Left renal cortex interstitium (tissue), 4 donors: ENCODE measurements around the gene RPS6KL1. TPM values are rescaled to one million over a fixed set of nuclear protein-coding genes. Genes with fewer than 3 reads are reported as not detected.
A peak's percentile ranks its signal among the peaks of the same experiment; 100 is the strongest.

Experiments used
- DNase-seq, 4 donors: peaks; one replicate each; pipeline ENCODE4 v3.0.0-alpha.2; 2013; ENCODE audit warnings: low read depth in 4 of 4, low spot score in 2 of 4, missing footprints in 1 of 4
- polyA plus RNA-seq, 4 donors: library from polyadenylated mRNA; unstranded; fragments of 120-200 nt; gene quantifications; one replicate each; pipeline ENCODE4 v1.2.1, GENCODE V29; 2013; ENCODE audit not compliant: insufficient read length in 4 of 4

RPS6KL1 gene
- polyA plus RNA-seq, 4 donors, result 1.0 to 2.1 (median 1.7) TPM

DNA sequence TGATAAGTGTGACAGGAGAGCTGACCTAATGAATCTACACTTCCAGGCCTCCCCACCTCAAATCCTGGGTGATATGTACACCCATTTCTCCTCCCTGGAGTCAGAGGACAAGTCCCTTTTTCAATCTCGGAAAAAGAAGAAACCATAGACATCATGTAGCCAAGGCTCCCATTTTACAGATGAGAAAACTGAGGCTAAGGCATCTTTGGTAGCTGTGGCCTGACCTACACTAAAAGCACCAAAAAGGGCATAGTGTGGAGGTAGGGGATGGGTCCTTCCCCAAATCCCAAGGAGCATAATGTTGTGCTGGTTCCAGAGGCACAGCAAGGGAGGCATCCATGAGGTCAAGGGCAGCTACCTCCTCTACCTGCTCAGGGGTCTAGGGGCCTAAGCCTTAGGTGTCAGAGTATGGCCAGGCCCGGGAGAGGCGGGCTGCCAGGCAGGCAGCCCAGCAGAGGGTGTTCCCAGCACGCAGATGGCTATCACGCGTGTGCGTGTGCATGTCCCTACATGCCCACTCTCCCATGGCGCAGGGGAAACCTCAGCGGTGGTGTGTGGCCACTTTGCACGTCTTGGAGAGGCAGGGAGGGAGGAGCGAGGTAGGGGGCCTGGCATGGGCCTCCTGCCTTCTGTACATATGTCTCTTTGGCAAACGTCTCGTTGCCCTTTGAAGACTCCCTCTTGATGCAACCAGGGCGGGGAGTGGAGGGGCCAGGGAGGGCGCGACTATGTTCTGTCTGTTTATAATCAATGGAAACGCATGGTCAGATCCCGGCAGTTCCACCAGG is 29.8 kb upstream of the RPS6KL1 start:
- no peak for DNase-seq

DNA sequence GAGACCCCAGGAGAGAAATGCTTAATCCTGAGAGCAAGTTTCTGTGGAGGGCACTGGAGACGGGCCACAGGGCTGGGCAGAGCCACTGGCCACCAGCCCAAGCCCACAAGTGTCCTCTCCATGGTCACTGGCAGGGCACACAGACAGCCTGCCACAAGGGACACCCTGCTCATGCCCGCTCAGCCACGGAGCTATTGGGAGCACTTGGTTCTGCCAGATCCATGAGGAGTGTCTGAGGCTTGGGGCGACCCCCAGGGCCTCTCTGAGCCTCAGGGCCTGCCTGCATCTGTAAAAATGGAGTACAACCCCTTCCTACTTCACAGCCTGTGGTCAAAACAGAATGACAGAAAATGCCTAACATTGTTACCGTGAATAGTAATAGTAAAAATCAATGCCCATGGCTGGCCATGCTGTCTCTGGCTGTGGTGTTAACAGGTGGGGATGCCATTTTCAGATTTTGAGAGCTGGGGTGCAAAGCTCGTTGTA is 29.2 kb upstream of the RPS6KL1 start:
- DNase-seq, result no peak

DNA sequence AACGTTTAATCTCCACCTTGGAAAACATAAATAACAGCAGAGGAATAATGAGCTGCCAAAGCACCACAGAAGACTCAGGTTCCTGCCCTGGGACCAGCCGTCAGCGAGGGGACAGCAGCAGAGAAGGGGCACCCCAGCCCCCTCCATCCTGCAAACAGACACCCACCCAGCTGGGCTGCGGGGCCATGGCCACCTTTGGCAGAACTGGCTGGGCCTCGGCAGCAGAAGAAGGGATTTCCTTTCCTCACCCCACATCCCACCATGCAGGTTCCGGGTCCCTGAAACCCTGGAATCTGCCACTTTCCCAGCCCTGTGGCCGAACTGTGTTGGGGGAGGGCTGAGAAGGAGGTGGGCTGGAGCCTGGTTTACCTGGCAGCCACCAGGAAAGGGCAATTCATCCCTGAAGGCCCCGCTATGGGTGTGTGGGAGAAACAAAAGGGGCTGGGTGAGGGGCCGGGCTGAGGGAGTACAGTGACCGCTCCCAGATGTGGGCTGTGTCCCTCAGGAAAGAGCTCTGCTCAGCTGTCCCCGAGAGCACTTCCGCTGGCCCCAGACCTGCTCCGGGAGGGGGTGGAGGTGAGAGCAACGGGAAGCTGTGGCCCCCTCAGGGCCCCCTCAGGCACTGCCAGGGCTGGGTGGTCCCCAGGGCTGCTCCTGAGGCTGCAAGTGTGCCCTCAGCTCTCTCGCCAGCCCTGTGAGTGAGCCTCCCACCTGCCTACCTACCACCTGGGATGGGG is 28.6 kb upstream of the RPS6KL1 start:
- no peak for DNase-seq

DNA sequence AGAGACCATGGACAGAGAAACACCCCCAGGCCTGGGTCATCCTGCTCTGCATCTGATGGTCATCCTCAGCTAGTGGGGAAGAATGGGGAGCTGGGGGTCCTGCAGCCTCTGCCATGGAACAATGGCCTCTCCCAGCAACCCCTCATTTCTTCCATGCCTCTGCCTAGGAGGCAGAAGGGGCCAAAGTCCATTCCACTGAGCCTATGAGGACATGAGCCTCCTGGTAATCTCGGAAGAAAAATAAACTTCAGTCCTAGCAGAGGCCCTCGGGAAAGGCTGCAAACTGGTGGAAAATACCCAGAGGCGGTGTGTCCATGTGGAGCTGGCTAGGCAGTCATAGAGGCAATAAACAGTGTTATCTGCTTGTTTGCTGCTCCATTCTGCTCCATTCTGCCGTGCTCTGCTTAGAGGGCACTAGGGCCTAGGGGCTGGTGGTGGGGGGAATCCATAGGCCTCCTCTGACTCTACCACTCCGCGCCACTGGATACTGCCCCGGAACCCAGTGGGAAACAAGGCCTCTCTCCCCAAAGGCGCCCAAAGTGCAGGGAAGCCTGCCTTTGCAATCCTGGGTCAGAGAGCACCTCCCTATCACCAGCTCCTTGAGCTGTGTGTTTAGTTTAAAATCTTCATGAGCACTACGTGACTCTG is 27.9 kb upstream of the RPS6KL1 start:
- DNase-seq, result no peak

DNA sequence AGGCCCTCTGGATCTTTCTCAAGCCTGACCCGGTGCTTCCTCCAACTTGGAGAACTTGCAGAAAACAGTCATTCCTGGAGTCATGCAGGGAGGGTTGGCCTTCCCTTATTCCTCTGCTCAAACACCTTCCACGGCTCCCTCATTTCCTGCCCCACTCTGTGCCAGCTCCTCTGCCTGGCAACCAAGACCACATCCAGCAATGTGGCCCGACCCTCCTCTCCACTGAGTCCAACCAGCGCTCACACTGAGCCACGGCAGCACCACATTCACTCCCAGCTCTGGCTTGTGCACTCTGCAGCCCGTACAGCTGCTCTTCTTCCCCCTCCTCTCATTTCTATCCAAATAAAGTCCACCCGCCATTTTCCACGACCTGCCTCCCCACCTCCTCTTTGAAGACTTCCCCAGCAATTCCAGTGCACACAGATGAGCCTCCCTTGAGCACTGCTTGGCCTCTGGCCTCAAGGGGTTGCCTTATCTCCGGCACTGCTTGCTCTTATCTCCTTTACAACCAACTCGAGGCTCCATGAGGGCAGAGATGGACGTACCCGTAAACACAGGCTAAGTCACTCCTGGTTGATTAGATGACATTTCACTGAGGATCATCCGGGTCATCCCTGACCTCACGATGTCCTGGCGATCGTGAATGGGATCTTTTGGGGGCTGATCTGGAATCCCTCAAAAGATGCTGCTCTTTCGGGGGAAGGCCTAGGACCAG is 27.0 kb upstream of the RPS6KL1 start:
- DNase-seq, result no peak

DNA sequence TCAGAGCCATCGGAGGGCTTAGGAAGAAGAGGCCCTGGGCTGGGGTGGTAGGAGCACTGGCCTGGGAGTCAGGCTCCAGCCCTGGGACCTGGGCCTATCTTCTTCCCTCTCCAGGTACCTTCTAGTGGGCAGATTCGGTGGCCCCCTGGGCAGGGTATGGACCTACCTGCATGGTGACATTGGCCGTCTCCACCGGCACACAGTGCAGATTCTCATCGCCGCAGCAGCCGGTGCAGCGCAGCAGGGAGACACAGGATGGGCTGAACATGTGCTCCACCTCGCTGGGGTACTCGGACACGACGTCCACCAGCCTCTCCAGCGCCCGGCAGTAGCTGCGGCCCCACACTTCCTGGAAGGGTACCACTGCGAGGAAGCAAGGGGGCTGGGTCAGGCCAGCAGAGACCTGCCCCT is 26.1 kb upstream of the RPS6KL1 start:
- DNase-seq, result no peak

DNA sequence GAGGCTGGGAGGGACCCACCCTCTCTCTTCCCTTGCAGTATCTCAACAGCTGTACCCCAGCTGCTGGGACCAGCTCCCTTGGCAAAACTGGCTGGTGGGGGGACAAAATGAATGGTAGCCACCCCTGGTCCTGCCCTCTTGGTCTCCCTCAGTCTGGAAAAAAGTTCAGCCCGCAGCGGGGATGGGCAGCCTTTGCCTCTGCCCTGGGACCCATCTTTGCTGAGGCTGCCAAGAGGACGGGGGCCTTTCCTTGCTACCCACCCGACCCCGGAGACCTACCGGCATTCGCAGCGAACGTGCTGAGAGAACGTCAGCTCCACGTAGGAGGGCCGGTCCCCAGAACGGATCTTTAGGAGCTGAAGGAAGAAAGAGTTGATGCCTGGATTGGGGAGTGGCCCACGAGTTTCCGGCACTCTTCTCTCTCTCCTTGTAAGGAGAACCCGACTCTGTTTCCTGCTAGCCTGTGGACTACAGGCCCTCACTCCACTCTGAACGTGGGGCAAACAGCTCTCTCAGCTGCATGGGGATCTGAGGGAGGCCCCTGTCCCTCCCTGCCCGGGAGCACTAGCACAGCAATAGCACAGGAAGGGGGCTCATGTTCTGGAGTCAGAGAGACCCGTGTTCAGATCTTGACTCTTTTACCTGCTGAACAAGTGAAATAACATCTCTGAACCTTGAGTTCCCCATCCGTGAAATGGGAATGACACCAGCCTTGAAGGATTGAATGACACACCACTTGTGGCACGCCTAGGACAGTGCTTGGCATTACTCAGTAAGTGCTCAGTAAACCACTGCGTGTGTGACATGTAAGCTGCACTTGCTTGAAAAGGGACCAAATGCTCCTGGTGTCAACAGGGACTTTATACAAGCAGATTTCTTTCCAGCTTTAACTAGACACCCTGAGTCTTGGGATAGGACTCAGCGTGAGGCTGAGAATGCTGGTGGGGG is 25.4 kb upstream of the RPS6KL1 start:
- DNase-seq, result no peak

DNA sequence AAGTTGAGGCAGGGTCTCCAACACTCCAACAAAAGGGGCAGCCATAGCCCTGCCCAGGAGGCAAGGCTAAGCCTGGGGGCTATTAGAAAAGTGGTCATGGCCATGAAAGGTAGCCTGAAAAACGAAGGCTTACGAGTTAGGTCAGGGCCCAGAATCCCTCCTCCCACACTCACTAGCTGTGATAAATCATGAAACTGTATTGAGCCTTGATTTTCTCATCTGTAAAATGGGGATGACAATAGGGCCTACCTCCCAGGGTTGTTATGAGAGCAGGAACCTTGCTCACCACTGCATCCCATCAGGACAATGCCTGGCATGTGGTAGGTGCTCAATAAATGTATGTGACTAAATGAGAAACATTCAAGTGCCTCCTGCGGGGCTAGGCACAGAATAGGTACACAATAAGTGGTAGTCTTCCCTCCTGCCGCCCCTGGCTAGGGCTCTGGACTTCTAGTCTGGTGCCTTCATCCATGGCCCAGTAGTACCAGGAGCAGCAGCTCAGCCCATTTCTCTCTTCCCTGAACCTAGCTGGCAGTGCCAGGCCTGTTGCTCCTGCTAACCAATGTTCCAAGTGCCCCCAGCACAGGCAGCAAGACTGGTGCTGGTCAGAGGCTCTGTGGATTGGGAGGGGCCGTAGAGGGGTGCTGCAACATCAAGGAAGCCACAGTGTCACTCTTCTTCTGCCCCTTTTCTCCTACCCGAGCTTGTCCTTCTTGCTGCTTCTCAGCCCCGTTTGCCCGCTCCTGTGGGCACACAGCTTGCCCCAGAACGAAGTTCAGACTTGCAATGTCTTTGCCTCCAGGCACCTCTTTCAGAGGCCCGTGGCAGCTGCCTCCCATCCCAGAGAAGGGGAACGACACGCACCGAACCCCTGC is 24.5 kb upstream of the RPS6KL1 start:
- DNase-seq, result no peak

DNA sequence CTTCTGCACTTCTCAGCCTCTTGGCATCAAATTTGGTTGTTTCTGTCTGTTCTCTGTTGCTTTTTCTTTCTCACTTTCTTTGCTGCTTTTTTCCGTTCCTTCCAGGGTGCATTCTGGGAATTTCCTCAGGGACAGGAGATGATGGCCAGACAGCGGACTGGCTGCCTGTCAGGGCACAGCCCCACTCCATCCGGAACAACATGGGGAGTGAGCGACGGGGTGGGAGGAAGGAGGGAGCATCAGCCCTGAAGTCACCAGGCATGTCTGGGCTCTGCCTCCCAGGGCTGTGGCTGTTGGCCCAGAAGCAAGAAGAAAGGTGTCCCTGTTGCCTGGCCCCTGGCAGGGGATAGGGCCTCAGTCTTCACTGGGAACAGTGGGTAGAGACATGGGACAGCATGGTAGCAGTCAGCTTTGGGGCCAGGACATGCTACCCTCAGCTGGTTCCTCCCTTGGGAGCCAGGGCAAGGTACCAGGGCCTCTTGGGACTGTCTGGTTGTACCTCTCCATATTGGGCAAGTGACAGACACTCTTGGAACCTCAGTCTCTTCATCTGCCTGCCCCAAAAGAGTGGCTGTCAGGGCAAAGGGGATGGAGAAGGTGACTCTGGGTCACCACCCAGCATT is 23.7 kb upstream of the RPS6KL1 start:
- DNase-seq, result no peak

DNA sequence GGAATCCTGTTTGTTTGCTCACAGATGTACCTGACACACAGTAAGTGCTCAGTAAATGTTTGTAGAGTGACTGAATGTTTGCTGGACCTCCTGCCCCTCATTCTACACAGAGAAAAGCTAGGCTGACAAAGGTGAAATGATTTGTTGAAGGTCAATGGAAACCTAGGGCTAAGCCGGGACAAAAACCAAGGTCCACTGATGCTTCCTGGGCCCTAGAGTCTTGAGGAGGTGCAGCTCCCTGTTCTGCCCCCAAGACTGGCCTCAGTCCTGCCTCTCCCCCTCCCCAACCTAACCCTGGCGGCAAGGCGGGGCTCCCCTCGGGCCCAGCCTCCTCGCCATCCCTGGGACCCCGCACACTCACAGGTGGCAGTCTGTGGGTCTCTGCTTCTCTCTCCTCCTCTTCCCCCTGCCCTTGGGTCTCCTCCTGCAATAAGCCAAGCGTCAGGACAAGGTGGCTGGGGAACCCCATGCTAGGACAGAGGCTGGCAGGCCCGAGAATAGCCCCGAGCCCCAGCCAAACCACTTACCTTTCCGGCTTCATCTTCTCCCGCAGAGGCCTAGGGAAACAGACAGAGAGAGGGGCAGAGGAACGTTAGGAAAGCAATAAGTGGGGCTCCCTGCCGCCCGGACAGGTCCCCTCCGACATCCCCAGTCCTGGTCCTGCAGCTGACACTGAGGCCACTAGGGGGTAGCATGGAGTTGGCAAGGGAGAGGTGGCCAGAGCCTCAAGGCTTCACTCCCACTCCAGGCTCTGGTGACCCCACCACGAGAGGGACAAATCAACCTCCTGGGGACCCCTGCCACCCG is 23.0 kb upstream of the RPS6KL1 start:
- peak in 1 of 4 donors; percentile 74 for DNase-seq

DNA sequence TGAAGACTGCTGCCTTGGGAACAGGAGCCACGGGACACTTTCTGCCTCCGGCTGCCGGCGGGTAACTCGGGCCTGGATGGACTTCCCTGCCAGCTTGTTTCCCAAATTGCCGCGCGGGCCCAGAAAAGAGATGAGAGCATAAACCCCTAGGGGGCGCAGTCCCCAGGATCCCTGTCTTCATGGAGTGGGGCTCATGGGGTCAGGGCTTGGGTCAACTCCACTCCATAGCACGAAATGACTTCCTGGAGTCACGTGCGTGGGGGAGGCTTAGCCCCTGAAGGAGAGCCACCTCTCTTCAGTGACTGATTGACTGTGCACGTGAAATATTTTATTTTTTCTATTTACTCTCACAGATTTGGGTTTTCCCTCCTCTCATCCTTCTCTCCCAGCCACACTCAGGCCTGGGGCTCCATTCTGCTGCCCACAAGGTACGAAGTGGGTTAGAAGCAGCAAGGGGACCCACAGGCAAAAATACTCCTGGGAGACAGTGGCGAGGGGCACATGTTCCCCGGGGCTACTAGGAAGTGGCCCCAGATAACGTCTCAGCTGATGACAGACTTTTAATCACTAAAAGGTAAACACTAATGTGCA is 22.3 kb upstream of the RPS6KL1 start:
- no peak for DNase-seq

DNA sequence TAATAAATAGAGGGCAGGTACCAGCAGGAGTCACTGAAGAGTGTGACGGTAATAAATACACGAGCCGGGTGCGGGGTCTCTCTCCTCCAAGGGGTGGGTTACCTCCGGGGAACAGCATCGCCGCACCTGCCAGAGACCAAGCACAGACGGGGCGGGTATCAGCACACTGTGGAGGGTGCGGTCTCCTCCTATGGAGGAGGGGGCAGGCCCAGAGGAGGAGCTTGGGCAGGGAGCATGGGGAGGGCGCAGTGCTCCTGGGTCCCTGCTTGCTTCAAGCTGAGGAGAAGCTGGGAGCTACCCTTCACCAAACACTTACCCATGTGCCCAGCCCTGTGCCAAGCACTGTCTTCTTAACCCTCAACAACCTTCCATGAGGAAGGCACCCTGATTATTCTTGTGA is 19.5 kb upstream of the RPS6KL1 start:
- no peak for DNase-seq

DNA sequence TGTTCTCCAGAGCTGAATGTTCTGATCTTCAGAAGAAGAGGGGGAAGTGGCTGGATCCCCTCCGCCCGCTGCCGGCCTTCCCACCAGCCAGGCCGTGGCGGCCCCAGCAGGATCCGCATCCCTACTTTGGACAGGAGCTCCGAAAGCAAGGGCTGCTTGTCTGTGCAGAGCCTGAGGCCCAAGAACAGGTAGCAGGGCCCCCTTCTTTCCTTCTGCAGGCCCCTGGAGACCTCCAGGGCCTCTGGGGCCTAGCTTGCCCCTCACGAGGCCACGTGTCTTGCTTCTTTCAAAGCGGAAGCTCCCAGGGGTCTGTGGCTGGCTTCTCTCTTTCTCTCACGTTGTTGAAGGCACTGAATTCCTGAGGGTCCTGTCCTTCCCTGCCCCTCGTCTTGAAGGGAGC is 19.1 kb upstream of the RPS6KL1 start:
- no peak for DNase-seq

DNA sequence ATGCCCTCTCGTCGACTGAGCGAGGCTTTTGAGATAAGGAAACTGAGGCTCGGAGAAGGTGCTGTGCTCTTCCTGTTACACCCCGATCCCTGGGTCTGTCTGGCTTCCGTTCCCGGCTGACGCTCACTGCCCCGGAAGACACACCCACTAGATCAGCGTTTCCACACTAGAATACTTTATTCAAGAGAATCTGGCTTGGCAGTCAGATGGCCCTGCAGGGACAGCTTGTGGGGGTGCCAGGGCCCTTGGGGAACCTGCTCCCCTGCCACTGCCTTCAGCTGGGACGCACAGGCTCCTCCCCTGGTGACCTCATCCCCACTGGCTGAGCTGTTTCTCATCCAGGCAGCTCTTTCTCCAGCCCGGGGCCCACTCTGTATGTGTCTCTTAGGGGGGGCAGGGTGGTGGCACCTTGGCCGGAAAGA is 18.6 kb upstream of the RPS6KL1 start:
- DNase-seq, result no peak

DNA sequence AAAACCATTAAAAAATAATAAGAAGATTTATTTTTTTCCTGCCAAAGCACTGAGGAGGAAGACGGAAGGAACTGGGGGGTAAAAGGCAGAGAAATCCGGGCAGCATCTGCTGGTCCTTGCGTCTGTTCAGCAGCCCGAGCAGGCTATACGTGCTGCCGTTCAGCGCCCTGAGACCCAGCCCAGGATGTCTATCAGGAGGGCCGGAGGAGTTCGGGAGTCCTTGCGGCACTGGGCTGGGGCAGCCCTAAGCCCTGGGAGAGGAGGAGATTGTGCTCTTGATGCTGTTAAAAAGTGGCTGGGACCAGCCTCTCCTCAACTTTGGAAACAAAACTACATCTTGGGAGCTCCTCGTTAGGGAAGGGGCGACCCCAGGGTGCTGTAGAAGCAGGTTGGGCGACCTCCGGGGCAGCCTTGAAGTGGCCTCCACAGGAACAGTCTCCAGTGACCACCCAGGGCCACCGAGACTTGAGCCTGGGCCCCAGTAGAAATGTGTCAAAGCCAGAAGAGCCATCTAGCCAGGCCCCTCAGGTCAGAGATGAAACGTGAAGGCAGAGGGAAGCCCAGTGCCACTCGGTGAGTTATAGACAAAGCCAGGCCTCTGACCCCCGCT is 18.0 kb upstream of the RPS6KL1 start:
- no peak for DNase-seq
